ENCODE data around the gene OR4D11.
A peak's percentile ranks its signal among the peaks of the same experiment; 100 is the strongest.

OR4D11 gene

GRCh38 chr11:59550368-59550841 is 47.0 kb downstream of the OR4D11 start:
- peak; percentile 89 to 92 for DNase-seq

- peak; percentile 78 to 82 for DNase-seq
Measured at GRCh38 chr11:59550842-59551658, 47.7 kb downstream of the OR4D11 start.

GRCh38 chr11:59551659-59552521 is 48.5 kb downstream of the OR4D11 start:
- DNase-seq, result no peak

- DNase-seq, result no peak
Measured at GRCh38 chr11:59552844-59553243, 49.5 kb downstream of the OR4D11 start.

- no peak for DNase-seq
Measured at GRCh38 chr11:59553323-59553722, 49.9 kb downstream of the OR4D11 start.
